Measurements from ENCODE around the gene PAEP.

PAEP gene

GRCh38 chr9:135601988-135602387 is 40.4 kb downstream of the PAEP start:
- no peak for DNase-seq (ENCODE audit: low read depth)

GRCh38 chr9:135602789-135603481 is 41.4 kb downstream of the PAEP start:
- DNase-seq (ENCODE audit: low read depth), result peak; percentile 7

GRCh38 chr9:135604437-135605237 is 43.1 kb downstream of the PAEP start:
- no peak for DNase-seq (ENCODE audit: low read depth)

GRCh38 chr9:135605238-135605781 is 43.8 kb downstream of the PAEP start:
- DNase-seq (ENCODE audit: low read depth), result no peak

- DNase-seq (ENCODE audit: low read depth), result no peak
Measured at GRCh38 chr9:135606885-135607259, 45.3 kb downstream of the PAEP start.

- no peak for DNase-seq (ENCODE audit: low read depth)
Measured at GRCh38 chr9:135607401-135608293, 46.1 kb downstream of the PAEP start.

GRCh38 chr9:135608294-135608998 is 46.9 kb downstream of the PAEP start:
- DNase-seq (ENCODE audit: low read depth), result no peak

GRCh38 chr9:135608999-135609317 is 47.4 kb downstream of the PAEP start:
- no peak for DNase-seq (ENCODE audit: low read depth)

GRCh38 chr9:135609366-135609955 is 47.9 kb downstream of the PAEP start:
- no peak for DNase-seq (ENCODE audit: low read depth)

- no peak for DNase-seq (ENCODE audit: low read depth)
Measured at GRCh38 chr9:135610290-135611141, 49.0 kb downstream of the PAEP start.

- DNase-seq (ENCODE audit: low read depth), result no peak
Measured at GRCh38 chr9:135611142-135611874, 49.8 kb downstream of the PAEP start.

GRCh38 chr9:135611875-135612209 is 50.3 kb downstream of the PAEP start:
- no peak for DNase-seq (ENCODE audit: low read depth)

- no peak for DNase-seq (ENCODE audit: low read depth)
Measured at GRCh38 chr9:135612437-135612836, 50.9 kb downstream of the PAEP start.

- no peak for DNase-seq (ENCODE audit: low read depth)
Measured at GRCh38 chr9:135612981-135613910, 51.7 kb downstream of the PAEP start.

GRCh38 chr9:135613946-135614805 is 52.6 kb downstream of the PAEP start:
- no peak for DNase-seq (ENCODE audit: low read depth)

- no peak for DNase-seq (ENCODE audit: low read depth)
Measured at GRCh38 chr9:135614821-135615665, 53.5 kb downstream of the PAEP start.

Data from stromal cell of bone marrow (primary cell).